NCI-H748 treated with DMSO at 0.1 percent for 48 hours (cell line): ENCODE results near the gene MAGI2.
"Not testable (repeated sequence)": the region's sequence is repeated elsewhere in the genome, so short reads cannot be mapped to it uniquely, and the experiment has no call there.

ENCODE experiments used
- DNase-seq: peaks from one replicate; lab custom pipeline; 2025; lab: John Stamatoyannopoulos, UW

Gene MAGI2

DNA sequence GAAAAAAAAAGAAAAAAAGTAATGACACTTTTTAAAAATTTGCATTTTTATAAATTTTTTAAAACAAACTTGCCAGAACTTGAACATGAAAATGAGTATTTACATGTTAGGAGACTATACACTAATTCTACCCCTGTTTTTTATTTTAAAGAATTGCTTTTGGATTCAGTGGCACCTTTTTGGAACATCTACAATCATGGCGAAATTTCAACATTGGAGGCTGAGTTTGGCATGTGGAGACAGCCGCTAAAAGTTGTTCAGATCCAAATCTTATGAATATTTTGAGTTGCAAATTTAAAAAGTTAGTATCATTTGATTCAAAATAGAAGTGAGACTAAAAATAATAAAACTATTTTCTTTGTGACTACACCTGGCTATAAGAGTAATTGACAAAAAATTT lies 804.2 kb downstream of the MAGI2 start:
- DNase-seq: no peak

DNA sequence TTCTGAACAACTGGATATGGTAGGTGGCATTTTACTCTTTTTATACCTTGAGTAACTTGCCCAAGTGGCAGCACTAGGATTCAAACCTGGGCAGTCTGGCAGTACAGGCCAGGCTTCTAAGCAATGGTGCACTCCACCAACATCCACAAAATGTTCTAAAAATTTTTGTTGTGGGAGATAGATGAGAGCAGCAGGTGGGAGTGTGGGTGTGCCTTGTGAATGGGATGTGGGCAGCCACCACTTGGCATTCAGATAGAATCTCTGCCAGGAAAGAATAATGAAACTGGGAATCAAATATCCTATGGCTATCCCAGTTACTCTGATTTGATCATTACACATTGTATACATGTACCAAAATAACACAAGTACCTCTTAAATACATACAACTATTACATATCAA lies 810.7 kb downstream of the MAGI2 start:
- no peak for DNase-seq

DNA sequence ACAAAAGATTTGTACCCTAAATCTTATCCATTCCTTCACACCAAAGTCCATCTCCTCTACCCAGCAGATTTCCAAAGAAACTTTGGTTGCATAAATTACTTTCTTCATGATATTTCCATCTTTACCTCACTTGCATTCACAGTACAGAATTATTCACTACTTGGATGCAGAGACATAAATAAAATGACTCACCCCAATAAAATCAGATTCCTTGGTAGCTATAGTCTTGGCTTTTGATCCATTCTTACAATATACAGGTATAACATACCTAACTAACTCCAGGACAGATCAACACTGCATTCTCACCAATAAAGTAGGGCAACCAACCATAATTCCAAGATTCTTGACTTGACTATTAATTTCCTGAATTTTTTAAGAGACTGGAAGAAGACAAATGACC lies 815.1 kb downstream of the MAGI2 start:
- no peak for DNase-seq

DNA sequence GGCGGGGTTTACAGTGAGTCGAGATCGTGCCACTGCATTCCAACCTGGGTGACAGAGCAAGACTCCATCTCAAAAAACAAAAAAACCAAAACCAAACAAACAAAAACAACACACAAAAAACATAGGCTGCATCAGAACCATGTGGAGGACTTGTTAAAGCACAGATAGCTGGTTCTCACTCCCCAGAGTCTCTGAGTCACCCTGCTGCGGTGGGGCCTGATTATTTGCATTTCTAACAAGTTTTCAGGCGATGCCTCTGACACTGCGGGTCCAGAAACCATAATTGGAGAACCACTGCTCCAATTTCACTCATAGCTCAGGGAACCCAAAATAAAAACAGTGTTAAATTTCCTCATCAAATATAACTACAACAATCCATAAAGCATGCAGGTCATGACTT lies 816.7 kb downstream of the MAGI2 start:
- no peak for DNase-seq

DNA sequence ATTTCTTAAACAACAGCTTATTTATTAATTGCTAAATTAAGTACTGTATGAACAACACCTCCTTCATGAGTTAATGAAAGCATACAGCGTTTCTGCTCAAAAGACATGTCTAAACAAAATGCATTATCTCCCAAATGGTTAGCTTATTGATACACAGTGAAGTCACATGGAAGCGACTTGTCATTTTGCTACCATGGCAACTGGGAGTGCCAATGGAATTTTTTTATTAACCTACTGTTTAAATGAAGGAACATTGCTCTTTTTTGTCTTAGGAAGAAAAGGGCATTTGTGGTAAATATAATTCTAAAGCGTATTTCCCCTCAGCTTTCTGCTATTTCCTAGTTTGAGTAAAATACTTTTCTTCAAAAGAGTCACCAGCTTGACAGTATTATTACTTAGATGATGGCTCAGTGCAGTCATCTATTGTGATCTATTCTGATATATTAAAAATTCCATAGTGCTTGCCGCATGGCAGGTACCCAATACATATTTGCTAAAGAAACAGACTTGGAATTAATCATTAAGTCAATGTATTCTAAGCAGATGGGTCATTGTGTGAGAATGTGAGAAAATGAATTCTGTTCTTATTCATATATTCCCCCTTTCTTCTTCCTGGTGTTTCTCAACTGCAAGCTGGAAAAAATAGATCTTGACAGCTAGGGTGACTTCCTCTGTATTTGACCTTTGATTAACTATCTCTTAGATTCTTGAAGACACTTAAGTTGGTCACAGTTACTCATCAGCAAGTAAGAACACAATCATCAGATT lies 818.3 kb downstream of the MAGI2 start:
- no peak for DNase-seq

DNA sequence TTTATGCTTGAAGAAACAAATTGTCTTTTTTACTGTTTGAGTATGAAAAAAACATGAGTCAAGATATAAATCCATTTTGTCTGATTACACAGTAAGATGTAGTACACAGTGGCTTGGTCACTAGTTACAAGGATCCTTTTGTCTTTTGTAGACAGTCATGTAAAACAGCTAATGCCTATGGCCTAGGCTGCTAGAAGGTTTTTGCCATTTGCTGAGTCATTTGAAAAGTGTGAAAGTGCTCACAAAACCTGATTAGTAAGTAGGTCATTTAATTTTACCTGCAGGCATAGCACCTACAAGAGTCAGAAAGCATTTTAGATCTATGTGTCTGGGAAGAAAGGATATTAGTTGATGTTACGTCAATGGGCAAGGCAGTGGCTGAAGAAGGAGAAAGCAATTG lies 819.4 kb downstream of the MAGI2 start:
- no peak for DNase-seq

DNA sequence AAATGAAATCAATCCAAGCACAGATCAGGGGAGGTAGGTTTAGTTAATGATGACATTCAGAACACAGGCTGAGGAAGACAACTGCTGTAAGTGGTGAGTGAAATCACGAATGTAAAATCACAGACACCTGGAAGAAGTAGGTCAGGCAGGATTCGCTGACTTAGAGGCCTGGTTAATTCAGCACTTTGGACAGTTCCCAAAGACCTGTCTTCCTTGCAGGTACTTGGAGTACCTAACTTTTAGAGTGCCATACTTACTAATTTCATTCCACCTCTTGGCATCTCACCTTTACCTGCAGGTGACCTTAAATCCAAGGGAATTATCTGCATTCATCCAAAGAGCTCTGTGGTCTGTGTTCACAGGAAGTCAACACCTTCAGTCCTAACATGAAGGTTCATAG lies 832.5 kb downstream of the MAGI2 start:
- no peak for DNase-seq

DNA sequence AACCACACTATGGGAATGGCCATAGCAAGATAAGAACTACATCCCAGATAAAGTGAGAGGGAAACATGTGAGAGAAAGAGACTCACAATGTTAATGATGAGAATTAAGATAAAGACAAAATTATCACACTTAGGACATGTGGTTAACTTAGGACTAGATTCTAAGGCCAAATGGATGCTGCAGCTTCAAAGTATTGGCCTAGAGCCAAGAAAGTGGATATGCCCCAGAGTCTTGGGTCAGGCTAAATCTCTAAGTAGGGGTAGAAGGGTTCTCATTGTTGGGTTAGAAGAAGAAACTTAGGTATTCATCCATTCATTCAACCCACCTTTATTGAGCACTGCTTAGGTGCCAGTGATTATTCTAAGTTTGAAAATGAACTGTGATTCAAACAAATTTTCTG lies 836.9 kb downstream of the MAGI2 start:
- no peak for DNase-seq

DNA sequence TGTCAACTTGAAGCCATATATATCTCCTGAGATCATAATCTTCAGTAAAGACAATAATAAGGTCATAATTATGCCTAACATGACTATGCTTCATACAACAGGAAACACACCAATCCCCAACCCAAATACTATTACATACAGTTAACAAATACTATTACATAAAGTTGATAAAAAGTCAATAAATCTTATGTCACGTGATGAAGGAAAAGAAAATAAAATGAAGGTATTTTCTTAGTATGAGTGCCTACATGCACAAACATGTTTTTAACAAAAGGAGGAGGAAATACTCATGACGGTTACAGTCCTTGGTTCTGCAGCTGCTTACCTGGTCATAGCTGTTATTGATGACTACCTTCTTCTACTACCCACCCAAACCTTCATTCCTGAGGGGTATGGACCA lies 844.2 kb downstream of the MAGI2 start:
- DNase-seq: no peak

DNA sequence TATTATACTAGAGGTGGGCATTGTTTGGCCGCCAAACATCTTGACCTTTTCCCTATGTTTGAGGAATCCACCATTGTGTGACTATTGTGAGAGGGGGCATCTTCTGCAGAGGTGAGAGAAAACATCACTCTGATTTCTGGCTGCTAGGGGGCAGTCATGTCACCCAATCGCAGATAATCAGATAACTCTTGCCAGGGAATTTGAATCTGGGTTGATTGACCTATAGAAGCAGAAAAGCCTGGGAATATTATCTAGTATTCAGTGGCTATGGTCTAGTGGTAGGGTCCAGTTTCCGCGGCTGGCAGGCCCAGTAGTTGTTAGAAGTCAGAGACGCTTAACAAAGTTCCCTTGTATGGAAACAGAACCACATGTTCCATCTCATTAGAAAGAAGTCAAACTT lies 846.4 kb downstream of the MAGI2 start:
- DNase-seq: no peak

DNA sequence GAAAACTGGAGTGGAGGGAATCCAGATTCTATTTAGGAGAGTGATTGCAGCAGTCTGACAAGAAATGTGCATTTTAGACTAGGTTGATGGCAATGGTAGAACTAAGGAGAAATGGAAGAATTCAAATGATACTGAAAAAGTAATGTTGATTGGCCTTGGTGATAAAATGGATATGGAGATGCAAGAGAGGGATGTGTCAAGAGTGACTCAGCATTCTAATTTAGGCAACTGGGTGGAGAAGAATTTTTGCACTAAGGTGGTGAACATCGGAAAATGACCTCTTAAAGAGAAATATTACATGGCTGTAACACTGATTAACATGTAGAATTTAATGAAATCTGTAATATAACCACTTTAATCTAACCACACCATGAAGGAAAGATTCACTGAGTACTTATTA lies 848.3 kb downstream of the MAGI2 start:
- DNase-seq: no peak

DNA sequence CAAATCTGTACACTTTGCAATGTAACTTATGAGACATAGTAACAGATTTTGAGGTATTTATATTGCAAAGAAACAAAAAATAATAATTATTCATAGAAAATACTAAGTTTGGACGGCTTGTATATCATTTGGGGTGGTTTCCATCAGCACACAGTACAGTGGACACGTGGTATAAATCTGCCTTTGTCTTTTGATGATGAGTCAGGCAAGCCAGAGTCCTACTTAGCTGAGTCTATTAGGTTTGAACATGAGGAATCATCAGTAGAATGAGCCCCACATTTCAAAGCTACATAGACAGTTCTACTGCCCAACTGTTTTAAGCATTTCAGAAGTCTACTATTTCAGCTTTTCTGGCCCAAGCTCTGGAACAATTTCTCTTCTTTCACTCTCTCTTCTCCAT lies 851.7 kb downstream of the MAGI2 start:
- no peak for DNase-seq

DNA sequence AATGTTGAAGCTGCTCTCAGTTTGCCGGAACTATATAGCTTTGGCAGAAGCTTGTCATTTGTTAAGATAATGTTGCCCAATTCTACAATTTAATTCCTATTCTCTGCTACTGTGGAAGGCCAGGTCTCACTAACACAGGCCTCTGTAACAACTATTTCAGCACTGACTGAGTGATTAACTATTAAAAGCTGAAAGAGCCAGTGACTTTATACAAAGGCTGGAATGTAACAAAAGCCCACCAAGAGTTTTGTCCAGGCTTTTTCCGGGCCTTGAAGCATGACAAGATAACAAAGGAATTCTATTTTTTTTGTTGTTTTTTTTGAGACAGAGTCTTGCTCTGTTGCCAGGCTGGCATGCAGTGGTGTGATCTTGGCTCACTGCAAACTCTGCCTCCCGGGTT lies 859.3 kb downstream of the MAGI2 start:
- no peak for DNase-seq

DNA sequence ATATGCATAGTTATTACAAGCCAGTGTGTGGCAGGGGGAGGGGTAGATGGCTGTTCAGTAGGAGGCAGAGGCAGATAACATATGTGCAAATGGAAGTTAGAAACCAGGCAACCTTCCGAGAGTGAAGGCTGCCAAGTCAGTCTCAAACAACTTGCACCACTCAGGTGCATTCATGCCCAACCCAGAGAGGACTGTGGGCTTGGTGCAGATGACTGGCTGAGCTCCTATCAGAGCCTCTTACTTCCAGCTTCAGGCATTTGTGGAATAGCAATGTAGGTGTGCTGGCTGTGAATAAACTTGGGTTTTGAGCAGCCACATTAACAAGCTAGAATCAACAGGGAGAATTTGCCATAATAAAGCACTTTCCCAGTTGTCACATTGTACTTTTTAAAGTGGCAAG lies 865.1 kb downstream of the MAGI2 start:
- no peak for DNase-seq

DNA sequence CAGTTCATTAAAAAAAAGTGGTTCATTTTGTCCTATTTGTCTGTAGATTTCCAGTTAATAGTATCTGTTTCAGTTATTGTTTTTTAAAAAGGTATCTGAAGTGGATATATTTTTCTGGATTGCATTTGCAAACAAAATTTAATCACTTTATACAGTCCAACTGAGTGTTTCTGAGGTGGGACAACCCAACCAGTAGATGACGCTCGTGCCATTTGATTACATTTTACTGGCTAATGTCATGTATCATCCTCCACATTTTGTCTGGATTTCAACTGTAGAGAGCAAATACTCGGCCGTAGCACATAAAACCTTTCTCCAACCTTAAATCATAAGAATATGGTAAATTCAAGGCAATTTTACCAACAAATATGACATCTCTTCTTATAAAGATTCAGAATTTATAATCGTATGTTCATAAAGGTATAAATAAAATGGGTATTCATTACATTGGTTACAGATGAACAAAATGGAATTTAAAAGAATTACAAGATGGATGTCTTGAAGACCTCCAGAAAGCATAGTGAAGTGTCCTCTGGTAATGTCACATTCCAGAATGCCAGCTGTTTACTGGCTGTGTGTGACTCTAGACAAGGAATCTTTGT lies 865.9 kb downstream of the MAGI2 start:
- peak; percentile 55 for DNase-seq

DNA sequence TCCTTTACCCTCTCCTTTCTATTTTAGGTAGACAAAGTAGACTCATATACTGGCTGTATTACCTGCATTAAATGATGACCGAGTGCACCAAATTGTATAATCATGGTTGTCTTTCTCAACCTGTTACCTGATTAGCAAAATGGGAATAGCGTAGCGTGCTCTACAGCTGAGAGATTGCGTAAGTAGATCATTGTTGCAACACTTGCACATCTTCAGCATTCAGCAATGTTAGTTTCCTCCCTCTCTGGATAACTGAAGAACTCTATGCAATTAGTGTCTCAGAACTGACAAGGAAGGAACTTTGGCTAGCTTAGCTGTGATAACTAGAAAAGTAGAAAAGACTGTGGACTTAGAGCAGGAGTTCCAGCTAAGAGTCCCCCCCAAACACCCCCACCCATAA lies 867.5 kb downstream of the MAGI2 start:
- no peak for DNase-seq

DNA sequence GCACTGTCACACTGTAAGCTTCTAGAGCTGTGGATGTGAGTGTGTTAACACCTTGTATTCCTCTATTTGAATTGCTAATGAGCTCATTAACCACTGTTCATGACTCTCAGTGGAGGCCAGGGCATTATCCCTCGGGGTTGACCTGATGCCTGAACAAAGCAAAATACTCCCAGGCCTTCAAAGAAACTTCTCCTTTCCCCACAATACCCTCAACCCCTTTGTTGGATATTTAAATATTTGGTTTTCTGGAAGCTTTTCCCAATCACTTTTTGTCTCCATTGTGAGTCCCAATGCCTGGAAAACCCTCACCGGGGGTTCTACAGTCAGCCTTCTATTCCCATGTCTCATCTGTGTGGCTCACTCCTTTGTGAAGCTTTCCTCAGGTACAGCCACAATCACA lies 874.8 kb downstream of the MAGI2 start:
- no peak for DNase-seq

DNA sequence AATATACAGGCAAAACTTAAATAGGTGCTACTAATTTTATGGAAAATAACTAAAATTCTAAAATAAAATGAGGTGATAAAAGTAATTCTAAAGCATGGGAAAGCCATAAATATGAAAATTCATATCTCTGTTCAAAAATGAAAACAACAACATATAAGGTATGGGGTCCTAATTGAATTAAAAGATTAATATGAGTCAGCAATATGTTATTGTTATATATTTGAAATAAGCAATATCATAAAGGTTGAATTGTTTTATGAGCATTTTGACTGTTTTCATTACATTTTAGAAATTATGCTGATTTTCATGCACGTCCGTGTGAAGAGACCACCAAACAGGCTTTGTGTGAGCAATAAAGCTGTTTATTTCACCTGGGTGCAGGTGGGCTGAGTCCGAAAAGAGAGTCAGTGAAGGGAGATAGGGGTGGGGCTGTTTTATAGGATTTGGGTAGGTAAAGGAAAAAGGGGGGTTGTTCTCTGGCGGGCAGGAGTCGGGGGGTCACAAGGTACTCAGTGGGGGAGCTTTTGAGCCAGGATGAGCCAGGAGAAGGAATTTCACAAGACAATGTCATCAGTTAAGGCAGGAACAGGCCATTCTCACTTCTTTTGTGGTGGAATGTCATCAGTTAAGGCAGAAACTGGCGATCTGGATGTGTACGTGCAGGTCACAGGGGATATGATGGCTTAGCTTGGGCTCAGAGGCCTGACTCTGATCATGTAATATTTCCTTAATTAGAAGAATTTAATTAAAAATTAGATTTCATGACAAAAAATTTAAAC lies 876.1 kb downstream of the MAGI2 start:
- DNase-seq: not testable (repeated sequence)

DNA sequence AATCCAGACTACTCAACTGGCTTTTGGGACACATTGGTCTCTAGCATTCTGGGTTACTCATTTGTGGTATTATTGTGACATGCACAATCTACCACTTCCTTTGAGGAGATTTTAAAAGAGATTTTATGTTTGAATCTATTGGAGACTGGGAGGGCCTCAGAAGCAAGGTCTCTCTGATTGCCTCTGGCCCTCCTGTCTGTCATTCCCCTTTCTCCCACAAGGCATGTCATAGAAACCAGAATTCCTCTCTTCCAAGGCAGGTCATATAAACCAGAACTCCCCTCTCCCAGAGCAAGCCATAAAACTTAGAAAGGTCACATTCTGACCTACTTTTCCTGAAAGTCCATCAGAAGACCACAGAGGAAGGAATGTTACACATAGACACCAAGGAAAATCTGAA lies 877.2 kb downstream of the MAGI2 start:
- no peak for DNase-seq

DNA sequence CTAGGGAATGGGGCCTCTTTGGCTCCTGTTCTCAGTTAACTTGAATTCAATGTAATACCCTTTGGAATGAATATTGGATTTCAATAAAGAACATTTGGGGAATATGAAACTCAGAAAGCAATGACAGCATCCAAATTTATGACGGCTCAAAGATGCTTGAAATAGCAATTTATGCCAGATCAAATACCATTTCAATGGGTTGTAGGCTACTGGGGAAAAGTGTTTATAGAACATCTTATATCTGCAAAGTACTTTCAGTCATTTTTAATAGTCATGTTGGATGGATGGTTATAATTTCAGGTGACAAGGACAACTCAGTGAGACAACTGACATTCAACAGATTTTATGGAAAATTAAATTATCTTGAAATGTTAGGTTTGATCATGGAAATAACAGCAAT lies 882.2 kb downstream of the MAGI2 start:
- no peak for DNase-seq

DNA sequence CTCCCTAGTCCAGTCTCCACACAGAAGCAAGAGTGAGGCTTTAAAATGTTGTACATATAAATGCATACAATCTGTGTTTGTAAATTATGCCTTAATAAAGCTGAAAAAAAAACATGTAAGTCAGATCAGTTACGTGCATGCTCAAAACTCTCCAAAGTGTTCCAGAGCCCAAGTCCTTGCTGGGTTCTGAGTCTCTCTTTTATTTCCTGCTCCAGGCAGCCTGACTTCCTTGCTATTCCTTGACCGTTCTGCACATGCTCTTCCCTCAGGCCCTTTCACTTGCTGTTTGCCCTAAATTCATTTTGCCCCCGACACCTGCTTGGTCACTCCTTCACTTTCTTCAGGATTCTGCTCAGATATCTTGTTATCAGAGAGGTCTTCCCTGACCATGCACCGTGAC lies 884.8 kb downstream of the MAGI2 start:
- DNase-seq: no peak

DNA sequence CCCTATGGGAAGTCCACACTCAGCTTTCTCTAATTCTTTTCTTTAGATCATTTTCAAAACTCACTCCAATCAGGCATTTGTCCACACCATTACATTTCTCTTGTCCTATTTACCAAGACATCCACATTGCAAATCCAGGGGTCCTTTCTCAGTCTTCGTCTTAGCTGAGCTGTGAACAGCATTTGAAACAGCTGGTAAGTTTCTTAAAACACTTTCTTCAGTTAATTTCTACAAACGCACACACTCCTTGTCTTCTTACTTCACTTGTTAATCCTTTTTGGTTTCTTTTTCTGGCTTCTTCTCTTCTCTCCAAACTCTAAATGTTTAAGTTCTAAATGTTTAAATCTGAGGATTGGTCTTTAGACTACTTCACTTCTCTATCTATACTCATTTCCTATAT lies 885.6 kb downstream of the MAGI2 start:
- no peak for DNase-seq

DNA sequence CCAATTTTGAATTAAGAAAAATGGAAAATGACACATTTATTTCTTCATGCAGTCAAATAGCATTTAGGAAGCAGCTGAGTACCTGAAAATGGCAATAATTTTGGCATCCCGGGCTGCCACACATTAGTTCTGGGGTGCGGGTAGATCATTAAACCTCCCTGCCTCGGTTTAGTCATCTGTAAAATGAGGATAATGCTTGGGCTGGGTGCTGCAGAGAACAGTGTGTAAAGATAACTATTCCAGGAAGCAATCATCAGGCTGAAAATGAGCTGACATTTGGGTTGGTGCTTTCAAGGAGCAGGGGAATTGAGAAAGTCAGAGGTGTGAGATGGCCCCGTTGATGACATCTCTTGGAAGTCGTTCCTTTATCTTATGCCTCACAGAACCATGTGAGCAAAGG lies 887.7 kb downstream of the MAGI2 start:
- no peak for DNase-seq
